ENCODE data around the gene AWAT1.
A peak's percentile ranks its signal among the peaks of the same experiment; 100 is the strongest.
"Not testable (repeated sequence)": the region's sequence is repeated elsewhere in the genome, so short reads cannot be mapped to it uniquely, and the experiment has no call there.

Gene AWAT1

GRCh38 chrX:70262952-70263567 lies 28.6 kb downstream of the AWAT1 start:
- DNase-seq = peak; percentile 13

GRCh38 chrX:70264784-70265183 lies 30.3 kb downstream of the AWAT1 start:
- no peak for DNase-seq

- DNase-seq = no peak
These were observed 33.6 kb downstream of the AWAT1 start, which contains the start of gene ARR3 for GRCh38 chrX:70268034-70268433. Gene ARR3 (plus strand): TSS chrX:70268334. CDS start chrX:70269386, 1,052 bp downstream.

GRCh38 chrX:70274029-70274428 lies 39.6 kb downstream of the AWAT1 start:
- DNase-seq = not testable (repeated sequence)

GRCh38 chrX:70279081-70279480 lies 44.6 kb downstream of the AWAT1 start:
- no peak for DNase-seq

GRCh38 chrX:70280573-70280972 lies 46.1 kb downstream of the AWAT1 start:
- DNase-seq = no peak

GRCh38 chrX:70281951-70282350 lies 47.5 kb downstream of the AWAT1 start, which contains the start of gene RAB41:
Gene RAB41 (plus strand): TSS chrX:70282172. CDS start chrX:70282218, 46 bp downstream.
- no peak for DNase-seq

GRCh38 chrX:70289168-70289792 lies 54.8 kb downstream of the AWAT1 start:
- no peak for DNase-seq
